Measurements from ENCODE around the gene C7orf25.

DNA sequence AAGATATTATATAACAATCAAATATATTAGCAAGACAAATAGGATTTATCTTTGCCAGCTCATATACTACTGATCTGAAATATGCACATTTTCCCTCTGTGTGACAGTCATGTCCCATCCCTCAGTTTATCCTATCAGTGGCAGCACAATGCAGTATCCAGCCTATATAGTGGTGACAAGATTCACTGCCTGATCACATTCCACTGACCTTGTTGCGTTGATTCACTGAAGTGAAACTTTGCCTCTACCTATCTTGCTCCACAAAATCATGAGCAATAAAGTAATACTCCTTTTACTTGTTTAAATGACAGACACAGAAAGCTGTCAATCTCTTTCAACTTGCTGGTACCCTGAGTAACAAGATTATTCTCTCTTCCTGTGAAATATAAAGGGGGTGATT is 13.8 kb upstream of the C7orf25 start:
- no peak for TF ChIP-seq CTCF (IDR thresholded peaks at IDR 0.05)
- TF ChIP-seq POLR2A (IDR thresholded peaks at IDR 0.05): no peak
